ENCODE results near the gene NLRP14.

GRCh38 chr11:7062534-7062933 lies 42.3 kb downstream of the NLRP14 start:
- TF ChIP-seq HINFP (tag; conservative IDR thresholded peaks at IDR 0.05; ENCODE audit: low read depth): no peak
- no peak for TF ChIP-seq CHD4 (IDR thresholded peaks at IDR 0.05; ENCODE audit: insufficient read depth, insufficient replicate concordance, low read depth, low read length, poor library complexity, severe bottlenecking)
- no peak for TF ChIP-seq NR3C1 (CRISPR knock-in tag; IDR thresholded peaks at IDR 0.05)
- no peak for TF ChIP-seq CTCF (IDR thresholded peaks at IDR 0.05 in 2 of 3, conservative IDR thresholded peaks at IDR 0.05 in 1 of 3; ENCODE audit: insufficient read depth in 2 of 3, low read depth in 1 of 3, low read length in 3 of 3)
- TF ChIP-seq KDM1A (IDR thresholded peaks at IDR 0.05): no peak
- TF ChIP-seq ATF3 (IDR thresholded peaks at IDR 0.05): no peak
- TF ChIP-seq ATF3 (CRISPR knock-in tag; conservative IDR thresholded peaks at IDR 0.05): no peak
- no peak for TF ChIP-seq RERE (CRISPR knock-in tag; IDR thresholded peaks at IDR 0.05; ENCODE audit: borderline replicate concordance)
- TF ChIP-seq NFYB (IDR thresholded peaks at IDR 0.05; ENCODE audit: extremely low read depth, insufficient read length): no peak
- TF ChIP-seq RAD51 (IDR thresholded peaks at IDR 0.05; ENCODE audit: borderline replicate concordance, low read depth): no peak
- TF ChIP-seq JUN (IDR thresholded peaks at IDR 0.05; ENCODE audit: borderline replicate concordance, low read depth, low read length): no peak
- no peak for TF ChIP-seq JUN (CRISPR knock-in tag; IDR thresholded peaks at IDR 0.05; ENCODE audit: borderline replicate concordance)
- no peak for TF ChIP-seq ZNF121 (CRISPR knock-in tag; conservative IDR thresholded peaks at IDR 0.05)
- TF ChIP-seq FOSL1 (tag; conservative IDR thresholded peaks at IDR 0.05): no peak

Data from K562 (cell line).